G401 (cell line): ENCODE measurements around the gene A2M. TPM values are rescaled to one million over a fixed set of nuclear protein-coding genes. Genes with fewer than 3 reads are reported as not detected.

Experiments used
- DNase-seq: peaks from one replicate; pipeline ENCODE4 v3.0.0-alpha.2; 2015; ENCODE audit warnings: low spot score
- in situ Hi-C: cut with HindIII; loops from 2 replicates; pipeline ENCODE4 v1.10.0; 2016; ENCODE audit warnings: low sequenced_read_pairs, mixed read lengths
- total RNA-seq: library from RNA; depleted of rRNA; stranded (reverse); fragments of >200 nt; shearing (Covaris generic); gene quantifications from 2 replicates; pipeline ENCODE4 v1.2.3, GENCODE V29; 2014

Gene A2M
- total RNA-seq, 1 experiment from 2014 or later, result not detected

DNA sequence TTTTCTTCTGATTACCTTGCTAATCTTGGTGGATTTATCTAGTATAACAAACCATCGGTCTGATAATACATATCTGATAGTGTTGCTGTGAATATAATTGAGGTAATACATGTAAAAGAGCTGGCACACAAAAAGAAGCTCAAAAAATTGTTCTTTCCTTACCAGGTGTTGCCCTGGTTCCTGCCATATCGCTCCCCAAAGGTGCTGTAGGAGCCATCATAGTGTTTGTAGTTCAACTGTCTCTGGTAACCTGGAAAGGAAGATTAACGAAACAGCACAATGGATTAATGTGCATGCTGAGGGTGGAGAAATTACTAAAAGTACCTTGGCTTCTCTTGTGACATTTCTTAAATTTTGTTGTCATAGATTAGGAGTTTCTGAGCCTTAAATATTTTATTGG is 36.6 kb downstream of the A2M start:
- no peak for DNase-seq
- in situ Hi-C loops, result no loop called here

DNA sequence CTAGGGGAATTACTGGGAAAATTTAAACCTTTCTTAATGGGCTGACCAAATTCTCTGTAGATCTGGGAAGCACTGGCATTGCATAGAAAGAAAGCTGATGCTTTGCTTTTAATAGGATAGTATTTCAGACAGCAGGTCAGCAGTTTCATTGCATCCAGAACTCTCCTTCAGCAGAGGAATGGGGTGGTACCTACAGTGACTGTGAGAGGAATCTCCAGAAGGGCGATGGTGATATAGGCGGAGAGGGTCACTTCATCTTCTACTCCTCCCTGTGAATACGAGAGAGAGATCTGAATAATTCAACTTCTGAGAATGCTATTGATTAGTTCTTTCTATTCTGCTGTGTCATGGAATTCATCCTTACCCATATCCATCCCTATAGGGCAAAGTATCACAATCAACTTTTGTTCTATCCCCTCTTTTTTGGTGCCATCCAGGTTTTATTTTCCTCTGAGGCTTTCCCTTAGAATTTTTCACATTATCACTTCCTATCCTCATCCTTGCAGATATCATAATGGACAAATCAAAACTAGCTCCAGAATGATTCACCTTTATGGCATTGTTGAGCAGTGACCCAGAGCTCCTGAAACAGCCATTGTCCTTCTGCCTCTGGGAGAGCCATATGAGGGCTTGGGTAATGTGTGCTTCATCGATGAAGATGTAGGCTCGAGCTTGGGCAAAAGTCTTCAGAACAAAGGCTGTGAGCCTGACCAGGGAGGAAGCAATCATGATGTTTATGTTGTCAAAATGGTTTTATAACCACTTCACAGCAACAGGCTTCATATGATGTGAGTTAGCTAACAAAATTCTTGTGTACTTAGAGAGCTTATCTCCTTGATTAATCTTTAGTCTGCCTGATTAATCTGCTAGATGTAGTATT is 38.3 kb downstream of the A2M start:
- DNase-seq, result no peak
- in situ Hi-C loops, result no loop called here

DNA sequence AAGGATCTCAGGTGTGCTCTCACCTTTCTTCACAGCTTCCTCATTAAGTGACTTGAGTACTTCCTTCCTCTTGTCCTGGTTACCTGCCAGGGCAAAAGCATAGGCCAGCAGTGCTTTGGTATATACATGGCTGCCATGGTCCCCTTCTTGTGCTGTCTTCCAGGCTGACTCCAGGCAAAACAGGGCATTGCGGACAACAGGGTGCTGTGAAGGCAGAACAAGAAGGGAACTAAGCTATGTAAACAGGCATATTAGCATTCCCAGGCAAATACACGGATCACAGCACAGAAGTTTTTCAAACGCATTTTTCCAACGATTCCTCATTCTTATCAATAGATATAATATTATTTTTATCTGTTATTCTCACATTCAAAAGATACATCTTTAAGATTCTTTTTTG is 39.0 kb downstream of the A2M start:
- in situ Hi-C loops, result no loop called here
- DNase-seq, result no peak

DNA sequence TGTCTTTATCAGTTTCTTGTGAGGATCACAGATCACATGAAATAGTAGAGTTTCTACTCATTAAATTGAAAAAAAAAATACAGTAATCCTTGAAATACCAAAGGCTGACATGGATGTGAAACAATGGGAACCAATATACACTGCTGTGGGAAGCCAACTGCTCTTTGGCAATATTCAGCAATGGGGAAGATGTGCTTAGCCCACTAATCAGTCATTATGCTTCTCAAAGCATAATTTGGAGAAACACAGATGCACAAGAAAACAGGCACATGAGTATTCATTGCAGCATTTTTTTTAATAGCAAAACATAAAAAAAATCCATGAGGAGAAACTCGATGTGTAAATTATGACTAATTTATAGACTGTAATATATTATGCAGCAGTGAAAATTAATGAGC is 40.6 kb downstream of the A2M start:
- DNase-seq, result no peak
- in situ Hi-C loops, result no loop called here

DNA sequence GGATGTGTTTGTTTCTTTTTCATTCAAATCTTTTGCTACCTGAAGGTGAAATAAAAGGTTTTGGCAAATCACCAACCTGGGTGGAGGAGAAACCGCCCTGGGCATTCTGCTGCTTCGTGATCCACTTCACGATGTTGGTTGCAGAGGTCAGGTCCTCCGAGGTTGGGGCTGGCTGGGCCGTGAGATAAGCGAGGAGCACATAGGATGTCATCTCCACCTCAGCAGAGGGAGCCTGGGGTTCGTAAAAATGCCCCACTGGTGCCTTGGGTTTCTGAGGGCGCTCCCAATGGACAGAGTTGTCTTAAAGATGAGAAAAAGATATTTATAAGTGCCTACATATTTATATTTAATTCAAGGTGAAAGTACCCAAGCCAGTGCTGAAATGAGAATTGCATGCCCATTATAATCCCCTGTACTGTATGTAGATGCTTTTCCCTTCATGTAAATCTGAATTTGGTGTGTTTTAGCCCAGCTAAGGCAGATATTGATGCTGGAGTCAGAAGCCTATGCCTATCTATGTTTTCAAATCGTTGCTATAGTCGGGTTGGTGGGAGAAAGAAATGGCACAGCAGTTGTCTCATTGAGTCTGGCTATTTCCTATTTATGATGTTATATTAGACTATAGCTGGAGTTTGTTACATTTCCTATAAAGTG is 41.1 kb downstream of the A2M start:
- DNase-seq, result no peak
- in situ Hi-C loops, result no loop called here

DNA sequence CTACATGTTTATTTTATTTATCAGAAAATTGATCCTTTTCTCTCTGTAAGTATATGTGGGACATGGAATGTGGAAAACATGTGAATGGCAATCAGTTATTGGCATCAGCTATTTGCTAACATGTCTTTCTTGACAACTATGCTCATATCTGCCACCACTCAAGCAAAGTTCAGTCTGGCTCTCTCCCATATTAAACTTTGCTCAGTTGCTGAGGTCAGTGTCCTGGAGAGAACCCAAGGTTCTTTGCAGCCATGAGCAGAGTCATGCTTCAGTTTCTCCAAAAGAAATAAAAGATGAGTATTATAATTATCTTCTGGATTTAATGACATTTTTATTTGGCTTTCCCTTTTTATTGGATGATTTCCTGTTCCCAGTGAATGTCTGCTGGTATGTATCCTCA is 42.6 kb downstream of the A2M start:
- no peak for DNase-seq
- in situ Hi-C loops, result no loop called here

DNA sequence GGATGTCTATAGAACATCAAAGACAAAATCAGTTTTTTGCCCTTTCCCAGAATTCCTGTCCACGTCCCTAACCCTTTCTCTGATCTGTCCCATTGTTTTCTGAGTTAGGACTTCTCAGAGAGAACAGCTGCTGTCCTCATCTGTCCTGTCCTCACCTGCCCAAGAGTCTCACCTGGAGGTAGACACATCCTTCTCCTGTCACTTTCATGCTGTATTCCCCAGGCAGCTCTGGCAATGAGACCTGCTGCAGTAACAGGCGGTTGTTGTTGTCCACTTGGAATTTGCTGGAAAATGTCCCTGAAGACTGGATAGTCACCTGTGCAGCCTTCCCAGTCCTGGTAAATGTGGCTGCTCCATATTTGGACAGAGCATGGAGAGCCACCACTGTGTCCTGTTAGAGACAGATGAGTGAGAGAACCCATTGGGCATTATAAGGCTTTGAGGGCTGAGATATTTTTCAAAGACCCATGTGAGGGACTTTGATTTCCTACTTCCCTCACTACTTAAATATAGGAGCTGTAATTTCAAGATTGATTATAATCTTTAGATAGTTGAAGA is 43.2 kb downstream of the A2M start:
- in situ Hi-C loops, result no loop called here
- no peak for DNase-seq

DNA sequence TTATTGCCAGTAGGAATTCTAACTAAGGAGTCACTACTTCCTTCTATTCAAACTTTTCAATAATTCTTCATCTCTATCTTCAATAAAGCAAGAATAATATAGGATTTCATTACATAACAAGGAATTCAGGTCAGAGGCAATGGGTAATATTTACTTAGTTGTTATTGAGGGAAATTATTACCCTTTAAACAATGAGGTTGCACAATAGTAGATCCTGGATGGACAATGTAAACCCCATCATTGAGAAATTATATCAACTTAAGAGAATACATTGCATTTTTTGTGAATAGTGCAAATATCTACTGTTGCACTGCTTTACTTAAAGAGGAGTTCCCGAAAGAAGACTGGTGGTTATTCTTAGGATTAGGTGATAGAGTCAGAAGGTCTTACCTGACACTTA is 43.8 kb downstream of the A2M start:
- in situ Hi-C loops, result no loop called here
- DNase-seq, result no peak

DNA sequence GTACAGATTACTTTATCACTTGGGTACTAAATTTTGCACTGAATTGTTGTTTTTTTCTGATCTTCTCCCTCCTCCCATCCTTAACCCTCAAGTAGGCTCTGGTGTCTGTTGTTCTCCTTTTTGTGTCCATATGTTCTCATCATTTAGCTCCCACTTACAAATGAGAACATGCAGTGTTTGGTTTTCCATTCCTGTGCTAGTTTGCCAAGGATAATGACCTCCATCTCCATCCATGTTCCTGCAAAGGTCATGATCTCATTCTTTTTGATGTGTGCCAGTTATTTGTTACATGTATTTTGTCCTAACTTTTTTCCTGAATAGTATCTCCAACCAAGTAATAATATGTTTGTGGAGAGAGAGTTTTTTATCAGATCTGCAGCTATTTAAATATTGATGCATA is 44.2 kb downstream of the A2M start:
- in situ Hi-C loops, result no loop called here
- no peak for DNase-seq

DNA sequence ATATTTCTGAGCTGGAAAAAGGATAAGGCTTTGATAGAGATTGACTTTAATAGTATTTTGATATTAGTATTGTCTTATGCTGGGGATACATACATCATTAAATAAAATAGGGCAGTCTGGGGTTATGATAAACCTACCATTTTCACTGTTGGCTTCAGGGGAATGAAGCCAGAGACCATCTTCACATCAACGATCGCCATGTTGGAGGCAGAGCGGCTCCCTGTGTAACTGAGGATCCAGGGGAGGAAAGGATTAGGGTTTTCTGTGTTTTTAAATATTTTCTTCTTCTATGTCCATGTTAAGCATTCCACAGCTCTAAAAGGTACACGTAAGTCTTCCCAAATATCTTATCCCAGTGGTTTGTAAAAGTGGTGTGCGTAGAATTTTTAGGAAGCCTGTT is 45.4 kb downstream of the A2M start:
- in situ Hi-C loops, result no loop called here

DNA sequence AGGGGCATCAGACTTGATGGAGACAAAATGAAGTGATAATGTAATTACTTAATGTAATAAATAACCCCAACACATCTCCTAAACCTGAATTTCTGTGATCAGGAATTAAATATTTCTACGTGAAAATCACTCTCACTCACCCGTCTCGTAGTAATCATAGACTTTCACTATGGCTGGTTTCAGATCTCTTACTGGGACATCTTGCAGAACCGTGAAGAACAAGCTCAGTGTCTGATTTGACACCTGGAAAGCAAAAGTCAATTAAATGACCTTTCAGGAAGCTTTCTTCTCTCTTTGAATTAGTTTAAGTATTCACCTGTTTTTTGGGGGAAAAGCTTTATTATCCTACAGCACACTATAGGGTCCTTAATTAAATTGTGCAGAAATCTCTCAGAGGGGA is 47.1 kb downstream of the A2M start:
- no peak for DNase-seq
- in situ Hi-C loops, result no loop called here

More for the DNA sequence above, 45.4 kb downstream of the A2M start:
- DNase-seq, result no peak

DNA sequence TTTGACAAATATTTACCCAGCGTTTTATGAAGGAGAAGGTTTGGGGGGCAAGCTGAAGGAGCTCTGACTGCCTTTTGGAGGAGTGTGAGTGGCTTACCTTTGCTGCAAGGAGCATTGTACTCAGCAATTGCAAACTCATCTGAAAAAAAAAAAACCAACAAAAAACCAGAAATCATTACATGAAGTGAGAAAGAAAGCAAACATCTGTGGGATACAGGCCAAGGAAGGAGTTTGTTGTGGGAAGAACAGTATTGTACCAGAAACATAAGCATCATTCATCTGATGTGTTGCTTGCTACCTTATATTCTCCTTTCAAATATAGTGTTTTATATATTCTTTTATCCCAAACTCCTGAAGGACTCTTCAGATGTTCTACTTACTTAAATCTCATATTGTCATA is 47.6 kb downstream of the A2M start:
- DNase-seq, result no peak
- in situ Hi-C loops, result no loop called here

DNA sequence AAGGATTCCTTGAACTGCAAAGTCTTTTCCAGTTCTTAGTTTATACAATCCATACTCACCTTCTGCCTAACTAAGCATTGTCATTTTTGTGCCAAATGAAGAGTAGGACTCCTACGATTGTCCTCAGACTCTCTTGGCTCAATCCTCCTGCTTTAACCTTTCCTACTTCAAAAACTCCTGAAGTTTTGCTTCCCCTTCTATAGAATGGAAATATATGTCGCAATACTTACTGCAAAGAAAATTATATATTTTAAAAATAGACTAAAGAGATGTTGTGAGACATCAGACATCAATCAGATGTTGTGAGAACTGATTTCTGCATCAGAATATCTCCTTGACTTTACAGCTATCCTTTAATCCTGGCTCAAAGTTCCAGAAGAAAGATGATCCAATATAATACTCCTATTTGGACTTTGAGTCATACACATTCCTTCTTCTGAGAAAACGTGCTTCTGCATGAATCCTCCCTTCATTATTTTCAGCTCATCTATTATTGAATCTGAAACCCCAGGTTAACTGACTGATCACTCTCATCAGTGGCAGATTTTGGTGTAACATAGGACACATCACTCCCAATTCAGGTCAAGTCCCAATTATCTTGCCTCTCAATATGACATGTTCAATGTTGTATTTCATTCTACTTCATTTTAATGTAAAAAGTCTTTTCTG is 48.8 kb downstream of the A2M start:
- no peak for DNase-seq
- in situ Hi-C loops, result no loop called here

DNA sequence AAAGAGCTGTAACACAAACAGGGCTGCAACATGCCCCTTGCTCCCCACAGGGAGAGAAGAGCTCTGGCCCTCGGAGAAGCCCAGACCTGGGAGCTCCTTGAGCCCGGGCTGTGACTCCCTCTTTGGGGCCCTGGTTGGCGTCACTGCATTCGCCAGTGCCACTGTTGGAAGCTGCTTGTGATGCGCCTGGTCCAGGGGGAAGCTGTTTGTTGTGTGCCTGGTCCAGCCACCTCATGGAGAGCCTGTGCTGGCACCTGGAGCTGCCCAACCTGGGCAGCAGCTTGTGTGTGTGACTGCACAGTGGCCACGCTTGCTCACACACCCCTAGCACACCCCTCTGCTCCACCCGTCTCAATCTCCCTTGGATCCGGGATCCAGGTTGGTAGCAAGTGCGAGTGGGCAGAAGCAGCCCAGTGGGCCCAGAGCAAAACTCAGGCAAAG is 49.5 kb downstream of the A2M start:
- DNase-seq, result no peak
- in situ Hi-C loops, result no loop called here

DNA sequence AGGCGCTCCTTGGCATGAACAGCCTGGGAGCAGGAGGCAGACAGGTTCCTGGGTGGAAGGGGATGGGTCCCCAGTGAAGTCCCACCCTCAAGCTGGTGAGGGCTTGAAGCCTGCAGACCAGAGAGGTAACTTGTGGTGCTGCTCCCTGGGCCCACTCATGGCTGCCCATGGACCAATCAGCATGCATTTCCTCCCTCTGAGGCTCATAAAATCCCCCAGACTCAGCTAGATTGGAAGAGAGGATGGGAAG is 50.2 kb downstream of the A2M start:
- no peak for DNase-seq
- in situ Hi-C loops, result no loop called here

DNA sequence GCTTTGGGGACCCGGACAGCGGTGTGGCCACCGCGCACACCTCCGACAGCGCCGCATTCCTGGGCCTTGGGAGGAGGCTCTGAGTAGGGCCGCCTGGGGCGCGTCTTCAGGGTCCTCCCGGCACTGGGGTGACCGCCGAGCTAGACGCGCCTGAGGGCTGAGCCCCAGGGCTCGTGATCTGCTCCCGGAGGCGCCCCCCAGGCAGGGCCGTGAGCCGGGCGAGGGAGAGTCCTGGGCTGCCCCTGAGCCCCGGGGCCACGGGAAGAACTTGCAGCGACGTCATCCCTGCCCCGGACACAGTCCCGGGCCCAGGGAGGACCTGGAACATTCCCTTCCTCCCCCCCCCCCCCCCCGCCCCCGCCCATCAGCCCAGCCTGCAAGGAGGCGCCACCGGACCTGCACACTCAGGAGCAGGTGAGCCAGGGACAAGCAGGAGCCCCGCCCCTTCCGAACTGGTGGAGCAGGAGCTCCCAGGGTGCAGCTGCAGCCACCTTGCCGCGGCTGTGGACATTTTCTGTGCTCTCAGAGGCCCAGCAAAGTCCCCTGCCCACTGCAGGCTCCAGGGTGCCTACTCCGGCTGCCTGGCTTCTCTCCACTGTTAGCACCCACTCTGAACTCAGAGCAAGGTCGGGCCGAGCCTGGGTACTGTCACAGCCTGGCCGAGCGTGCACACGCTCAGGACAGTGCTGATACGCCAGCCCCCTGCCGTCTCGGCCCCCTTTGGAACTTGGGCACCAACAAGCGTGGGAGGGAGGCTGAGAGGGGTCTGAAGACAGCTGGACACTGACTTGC is 50.7 kb downstream of the A2M start:
- in situ Hi-C loops, result no loop called here

DNA sequence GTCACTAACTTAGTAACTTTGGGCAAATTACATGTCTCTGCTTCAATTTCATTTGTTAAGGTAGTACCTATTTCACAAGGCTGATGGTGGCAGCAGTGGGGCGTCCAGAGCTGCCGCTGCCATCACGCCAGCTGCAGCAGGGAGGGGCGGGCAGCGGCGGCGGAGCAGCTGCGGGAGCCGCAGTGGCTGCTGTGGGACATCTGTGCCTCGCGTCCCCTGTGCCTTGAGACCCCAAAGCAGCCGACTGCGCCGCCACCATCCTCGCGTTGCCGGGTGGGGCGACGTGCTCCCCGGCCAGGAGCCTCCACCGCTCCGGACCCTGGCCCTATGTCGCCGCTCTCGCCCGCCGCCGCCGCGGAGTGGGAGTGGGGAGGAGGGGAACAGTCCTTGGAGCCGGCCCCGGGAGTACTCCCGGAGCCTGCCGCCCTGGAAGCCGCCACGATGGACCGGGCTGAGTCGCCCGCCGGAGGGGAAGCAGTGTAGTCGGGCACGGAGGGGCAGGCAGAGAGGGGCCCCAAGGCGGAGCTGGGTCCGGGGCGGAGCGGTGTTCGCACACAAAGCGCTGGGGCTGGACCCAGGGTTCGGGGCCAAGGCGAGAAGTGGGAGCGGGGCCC is 51.4 kb downstream of the A2M start:
- peak; percentile 56 for DNase-seq
- in situ Hi-C loops, result no loop called here

More for the DNA sequence above, 50.7 kb downstream of the A2M start:
- peak; percentile 83 for DNase-seq

DNA sequence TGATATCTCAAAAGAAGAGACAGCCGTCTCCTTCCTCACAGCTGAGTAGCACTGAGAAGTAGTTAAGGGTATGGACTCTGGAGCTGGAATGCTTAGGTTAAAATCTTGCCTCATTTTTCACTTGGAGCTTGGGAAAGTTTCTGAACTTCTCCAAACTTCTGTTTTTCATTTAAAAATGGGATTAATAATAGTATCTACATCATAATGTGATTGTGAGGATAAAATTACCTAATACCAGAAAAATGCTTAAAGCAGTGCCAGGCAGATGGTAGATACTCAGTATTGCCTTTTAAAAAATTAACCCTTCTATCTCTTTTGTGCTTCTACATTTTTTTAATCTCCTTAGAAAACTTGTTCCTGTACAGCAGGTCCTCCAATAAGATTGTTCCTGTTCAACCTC is 63.1 kb downstream of the A2M start:
- DNase-seq, result no peak
- in situ Hi-C loops, result no loop called here

DNA sequence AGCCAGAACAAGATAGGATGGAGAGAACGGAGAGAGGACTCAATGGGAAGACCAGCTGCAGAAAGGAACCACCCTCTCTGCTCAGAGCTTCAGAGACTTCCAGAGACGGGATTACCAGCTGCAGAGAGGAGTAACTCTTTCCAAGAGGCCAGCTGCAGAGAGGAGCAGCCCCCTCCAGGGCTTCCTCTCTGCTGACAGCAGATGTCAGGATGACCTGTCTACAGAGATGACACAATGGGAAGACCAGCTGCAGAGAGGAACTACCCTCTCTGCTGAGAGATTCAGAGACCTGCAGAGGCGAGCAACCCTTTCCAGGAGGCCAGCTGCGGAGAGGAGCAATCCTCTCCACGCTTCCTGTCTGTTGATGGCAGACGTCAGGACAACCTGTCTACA is 64.6 kb downstream of the A2M start:
- in situ Hi-C loops, result no loop called here
- no peak for DNase-seq
